GM12874 (cell line): ENCODE data around the gene CNDP2.

Experiments used
- CTCF ChIP-seq: IDR thresholded peaks from 2 replicates; pipeline ENCODE4 v1.5.1; 2011; ENCODE audit warnings: low read depth, mild to moderate bottlenecking, control low read depth, low read length, moderate library complexity; ENCODE audit not compliant: insufficient read depth

Gene CNDP2

GRCh38 chr18:74515620-74516231 is 19.6 kb downstream of the CNDP2 start:
- TF ChIP-seq CTCF = no peak

GRCh38 chr18:74516271-74517235 is 20.4 kb downstream of the CNDP2 start:
- no peak for TF ChIP-seq CTCF

GRCh38 chr18:74517236-74517630 is 21.1 kb downstream of the CNDP2 start:
- TF ChIP-seq CTCF = no peak

GRCh38 chr18:74518456-74519295 is 22.5 kb downstream of the CNDP2 start:
- TF ChIP-seq CTCF = no peak

- TF ChIP-seq CTCF = no peak
These were observed 23.3 kb downstream of the CNDP2 start for GRCh38 chr18:74519320-74520095.

GRCh38 chr18:74520096-74520833 is 24.1 kb downstream of the CNDP2 start:
- no peak for TF ChIP-seq CTCF
